Inflammatory macrophage treated with lipopolysaccharide for 1 hour (primary cell): Measurements from ENCODE around the gene SAPCD1.
A peak's percentile ranks its signal among the peaks of the same experiment; 100 is the strongest.
"Not testable (repeated sequence)": the region's sequence is repeated elsewhere in the genome, so short reads cannot be mapped to it uniquely, and the experiment has no call there.

Experiments
- DNase-seq, 2 donors: peaks; one replicate each; pipeline ENCODE4 v3.0.0-alpha.2; 2020 to 2022

The SAPCD1 gene

GRCh38 chr6:31806470-31807272 lies 44.2 kb downstream of the SAPCD1 start, which contains the start of gene LSM2:
Gene LSM2 (minus strand): TSS chr6:31806966. CDS start chr6:31806757, 209 bp downstream.
- DNase-seq, result peak; percentile 97 to 98

- not testable (repeated sequence) for DNase-seq
Measured at GRCh38 chr6:31808599-31808998, 46.1 kb downstream of the SAPCD1 start.

- no peak for DNase-seq
Measured at GRCh38 chr6:31811645-31812044, 49.2 kb downstream of the SAPCD1 start.

- DNase-seq, result no peak
Measured at GRCh38 chr6:31813465-31813849, 51.0 kb downstream of the SAPCD1 start.
